ENCODE results near the gene OR5H15.
"Not testable (repeated sequence)": the region's sequence is repeated elsewhere in the genome, so short reads cannot be mapped to it uniquely, and the experiment has no call there.

The OR5H15 gene

GRCh38 chr3:98182196-98182595 is 15.7 kb downstream of the OR5H15 start:
- Histone ChIP-seq H3K9me3 (ENCODE audit: control insufficient read depth, insufficient read depth, low read length) (no peaks in the 10 kb centered on the region), H3K27me3 (ENCODE audit: control insufficient read depth, insufficient read depth, low read length) (no peaks in the 10 kb centered on the region), H3K4me1 (ENCODE audit: control insufficient read depth, insufficient read depth, low read length) (peaks cover 6% of the 10 kb centered on the region), H3K4me3 (ENCODE audit: low read depth, low read length) (no peak overlapping the region), H3K36me3 (ENCODE audit: control insufficient read depth, insufficient read depth, low read length) (no peaks in the 10 kb centered on the region), H3K9ac (ENCODE audit: low read depth, low read length) (no peak overlapping the region)

- H3K4me1 ChIP-seq (ENCODE audit: control insufficient read depth, insufficient read depth, low read length): peaks cover 6% of the 10 kb centered on the region
- no peak overlapping the region for H3K4me3 ChIP-seq (ENCODE audit: low read depth, low read length)
- H3K9me3 ChIP-seq (ENCODE audit: control insufficient read depth, insufficient read depth, low read length): no peaks in the 10 kb centered on the region
- H3K36me3 ChIP-seq (ENCODE audit: control insufficient read depth, insufficient read depth, low read length): no peaks in the 10 kb centered on the region
- no peak overlapping the region for H3K9ac ChIP-seq (ENCODE audit: low read depth, low read length)
- H3K27me3 ChIP-seq (ENCODE audit: control insufficient read depth, insufficient read depth, low read length): no peaks in the 10 kb centered on the region
Observed at GRCh38 chr3:98185180-98185579, 18.7 kb downstream of the OR5H15 start.

- Histone ChIP-seq H3K9ac (ENCODE audit: low read depth, low read length) (no peak overlapping the region), H3K9me3 (ENCODE audit: control insufficient read depth, insufficient read depth, low read length) (no peaks in the 10 kb centered on the region), H3K4me3 (ENCODE audit: low read depth, low read length) (no peak overlapping the region), H3K36me3 (ENCODE audit: control insufficient read depth, insufficient read depth, low read length) (no peaks in the 10 kb centered on the region), H3K27me3 (ENCODE audit: control insufficient read depth, insufficient read depth, low read length) (no peaks in the 10 kb centered on the region), H3K4me1 (ENCODE audit: control insufficient read depth, insufficient read depth, low read length) (no peaks in the 10 kb centered on the region)
Observed at GRCh38 chr3:98188545-98188944, 22.0 kb downstream of the OR5H15 start.

- not testable (repeated sequence) for H3K4me1 ChIP-seq (ENCODE audit: control insufficient read depth, insufficient read depth, low read length); H3K36me3 ChIP-seq (ENCODE audit: control insufficient read depth, insufficient read depth, low read length); H3K4me3 ChIP-seq (ENCODE audit: low read depth, low read length); H3K9me3 ChIP-seq (ENCODE audit: control insufficient read depth, insufficient read depth, low read length); H3K27me3 ChIP-seq (ENCODE audit: control insufficient read depth, insufficient read depth, low read length); H3K9ac ChIP-seq (ENCODE audit: low read depth, low read length)
Observed at GRCh38 chr3:98190911-98191310, 24.4 kb downstream of the OR5H15 start.

GRCh38 chr3:98196293-98196692 is 29.8 kb downstream of the OR5H15 start:
- not testable (repeated sequence) for H3K9me3 ChIP-seq (ENCODE audit: control insufficient read depth, insufficient read depth, low read length); H3K36me3 ChIP-seq (ENCODE audit: control insufficient read depth, insufficient read depth, low read length); H3K9ac ChIP-seq (ENCODE audit: low read depth, low read length); H3K4me3 ChIP-seq (ENCODE audit: low read depth, low read length); H3K4me1 ChIP-seq (ENCODE audit: control insufficient read depth, insufficient read depth, low read length); H3K27me3 ChIP-seq (ENCODE audit: control insufficient read depth, insufficient read depth, low read length)

GRCh38 chr3:98199020-98199419 is 32.5 kb downstream of the OR5H15 start:
- H3K27me3 ChIP-seq (ENCODE audit: control insufficient read depth, insufficient read depth, low read length): no peaks in the 10 kb centered on the region
- peaks cover 2% of the 10 kb centered on the region for H3K4me1 ChIP-seq (ENCODE audit: control insufficient read depth, insufficient read depth, low read length)
- H3K9ac ChIP-seq (ENCODE audit: low read depth, low read length): no peak overlapping the region

GRCh38 chr3:98209244-98209643 is 42.7 kb downstream of the OR5H15 start:
- Histone ChIP-seq H3K9me3 (ENCODE audit: control insufficient read depth, insufficient read depth, low read length) (no peaks in the 10 kb centered on the region), H3K4me3 (ENCODE audit: low read depth, low read length) (no peak overlapping the region), H3K4me1 (ENCODE audit: control insufficient read depth, insufficient read depth, low read length) (no peaks in the 10 kb centered on the region), H3K9ac (ENCODE audit: low read depth, low read length) (no peak overlapping the region), H3K27me3 (ENCODE audit: control insufficient read depth, insufficient read depth, low read length) (no peaks in the 10 kb centered on the region), H3K36me3 (ENCODE audit: control insufficient read depth, insufficient read depth, low read length) (no peaks in the 10 kb centered on the region)

More at GRCh38 chr3:98199020-98199419, 32.5 kb downstream of the OR5H15 start:
- no peaks in the 10 kb centered on the region for H3K36me3 ChIP-seq (ENCODE audit: control insufficient read depth, insufficient read depth, low read length)
- H3K4me3 ChIP-seq (ENCODE audit: low read depth, low read length): no peak overlapping the region
- no peaks in the 10 kb centered on the region for H3K9me3 ChIP-seq (ENCODE audit: control insufficient read depth, insufficient read depth, low read length)

- Histone ChIP-seq H3K9ac (ENCODE audit: low read depth, low read length) (no peak overlapping the region), H3K9me3 (ENCODE audit: control insufficient read depth, insufficient read depth, low read length) (no peaks in the 10 kb centered on the region), H3K4me3 (ENCODE audit: low read depth, low read length) (no peak overlapping the region), H3K4me1 (ENCODE audit: control insufficient read depth, insufficient read depth, low read length) (no peaks in the 10 kb centered on the region), H3K36me3 (ENCODE audit: control insufficient read depth, insufficient read depth, low read length) (no peaks in the 10 kb centered on the region), H3K27me3 (ENCODE audit: control insufficient read depth, insufficient read depth, low read length) (no peaks in the 10 kb centered on the region)
Observed at GRCh38 chr3:98213276-98213675, 46.8 kb downstream of the OR5H15 start.

- Histone ChIP-seq H3K4me1 (ENCODE audit: control insufficient read depth, insufficient read depth, low read length) (no peaks in the 10 kb centered on the region), H3K4me3 (ENCODE audit: low read depth, low read length) (no peak overlapping the region), H3K9me3 (ENCODE audit: control insufficient read depth, insufficient read depth, low read length) (no peaks in the 10 kb centered on the region), H3K36me3 (ENCODE audit: control insufficient read depth, insufficient read depth, low read length) (no peaks in the 10 kb centered on the region), H3K9ac (ENCODE audit: low read depth, low read length) (no peak overlapping the region), H3K27me3 (ENCODE audit: control insufficient read depth, insufficient read depth, low read length) (no peaks in the 10 kb centered on the region)
Observed at GRCh38 chr3:98215051-98215450, 48.6 kb downstream of the OR5H15 start.

Data from iPS-15b (cell line).